Gastrocnemius medialis (tissue), 4 donors: ENCODE results near the gene CNKSR2. TPM values are rescaled to one million over a fixed set of nuclear protein-coding genes. Genes with fewer than 3 reads are reported as not detected.

Experiments used
- ATAC-seq, 2 donors: fragments of 150-250 bp; one replicate each; pipeline ENCODE4 v1.9.1; 2016
- DNase-seq, 2 donors: peaks; one replicate each; pipeline ENCODE4 v3.0.0-alpha.2; 2019
- H3K27ac ChIP-seq, 4 donors: fragments of 200-600 bp; sonication (generic); 1 replicate in 1 of 4; 2 replicates in 3 of 4; pipeline ENCODE4 v1.5.1; 2016 to 2018; ENCODE audit warnings: mild to moderate bottlenecking in 2 of 4, moderate library complexity in 1 of 4
- H3K27me3 ChIP-seq, 3 donors: fragments of 200-600 bp; sonication (generic) in 2 of 3; 1 replicate in 1 of 3; 2 replicates in 2 of 3; pipeline versions ENCODE4 v1.5.1 to v1.6.0; 2016 to 2019; ENCODE audit warnings: mild to moderate bottlenecking in 1 of 3, moderate library complexity in 1 of 3
- H3K36me3 ChIP-seq, 2 donors: fragments of 200-600 bp; sonication (generic) in 1 of 2; one replicate each; pipeline ENCODE4 v1.5.1; 2017 to 2018
- H3K4me1 ChIP-seq, 2 donors: fragments of 200-600 bp; sonication (generic) in 1 of 2; one replicate each; pipeline ENCODE4 v1.5.1; 2016 to 2017; ENCODE audit warnings: mild to moderate bottlenecking in 2 of 2
- H3K4me3 ChIP-seq, 4 donors: fragments of 200-600 bp; sonication (generic) in 3 of 4; 1 replicate in 1 of 4; 2 replicates in 3 of 4; pipeline ENCODE4 v1.5.1; 2016 to 2019; ENCODE audit warnings: mild to moderate bottlenecking in 2 of 4
- H3K9me3 ChIP-seq, 3 donors: fragments of 200-600 bp; sonication (generic) in 2 of 3; 1 replicate in 1 of 3; 2 replicates in 2 of 3; pipeline ENCODE4 v1.5.1; 2016 to 2019
- POLR2A ChIP-seq, 2 donors: fragments of 450-650 bp; IDR thresholded peaks; one replicate each; pipeline ENCODE4 v1.6.1; 2017; ENCODE audit warnings: antibody characterized with exemption in 2 of 2, mild to moderate bottlenecking in 2 of 2, moderate library complexity in 2 of 2
- in situ Hi-C, 4 donors: fragments of 200-750 bp; cut with MboI; loops; one replicate each; pipeline versions ENCODE4 v1.15.0 to v1.8.0; 2017; ENCODE audit warnings: low sequenced_read_pairs in 4 of 4
- intact Hi-C: fragments of 100-400 bp; cut with DNase I; formaldehyde crosslinking; loops from one replicate; pipeline ENCODE4 v1.15.1; 2023; ENCODE audit warnings: low total_unique reads
- total RNA-seq, 4 donors: library from RNA; depleted of rRNA; stranded (reverse); fragments of >200 nt; gene quantifications; one replicate each; pipeline versions ENCODE4 v1.1.0 to v1.2.3, GENCODE V29; 2016
- TF ChIP-seq, protein P1 (sequence below), 5 experiments: fragments of 450-650 bp in 3 of 5; fragments of 200-600 bp in 2 of 5; sonication (generic) in 2 of 5; IDR thresholded peaks in 4 of 5; conservative IDR thresholded peaks in 1 of 5; 1 replicate in 4 of 5; 2 replicates in 1 of 5; pipeline ENCODE4 v1.5.1; 2016 to 2019; ENCODE audit warnings: antibody characterized with exemption in 5 of 5, mild to moderate bottlenecking in 3 of 5, moderate library complexity in 3 of 5

The CNKSR2 gene
- total RNA-seq, 4 donors from 2014 or later, result 0.44 to 8.7 (median 3.0) TPM

DNA sequence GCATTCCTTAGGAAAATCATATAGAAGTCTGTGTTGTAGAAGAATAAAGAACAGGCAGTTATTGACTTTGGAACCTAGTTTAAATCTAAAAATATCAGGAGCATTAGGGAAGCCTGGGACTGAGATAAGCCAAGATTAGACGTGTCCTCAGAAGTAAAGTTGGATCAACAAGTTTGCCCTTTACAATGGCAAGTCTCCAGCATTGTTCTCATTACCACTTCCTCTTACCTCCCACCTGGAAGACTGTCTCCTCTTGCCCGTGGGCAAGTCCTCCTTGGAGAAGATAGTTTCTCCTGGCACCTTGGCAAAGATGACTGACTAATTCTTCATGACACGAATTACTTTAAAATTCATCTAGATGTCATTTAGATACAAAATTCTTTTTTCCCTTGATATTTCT is 37.8 kb downstream of the CNKSR2 start:
- no peak overlapping the region for H3K4me3 ChIP-seq
- H3K36me3 ChIP-seq, result no peaks in the 10 kb centered on the region
- ATAC-seq (no peak), DNase-seq (no peak)
- H3K27ac ChIP-seq, result no peak overlapping the region
- no peaks in the 10 kb centered on the region for H3K4me1 ChIP-seq
- H3K27me3 ChIP-seq, result no peaks in the 10 kb centered on the region
- no peaks in the 10 kb centered on the region for H3K9me3 ChIP-seq
- in situ Hi-C loops (no loop called here), intact Hi-C loops (no loop called here)
- TF ChIP-seq POLR2A (IDR thresholded peaks at IDR 0.05), result no peak
- TF ChIP-seq, protein P1, sequence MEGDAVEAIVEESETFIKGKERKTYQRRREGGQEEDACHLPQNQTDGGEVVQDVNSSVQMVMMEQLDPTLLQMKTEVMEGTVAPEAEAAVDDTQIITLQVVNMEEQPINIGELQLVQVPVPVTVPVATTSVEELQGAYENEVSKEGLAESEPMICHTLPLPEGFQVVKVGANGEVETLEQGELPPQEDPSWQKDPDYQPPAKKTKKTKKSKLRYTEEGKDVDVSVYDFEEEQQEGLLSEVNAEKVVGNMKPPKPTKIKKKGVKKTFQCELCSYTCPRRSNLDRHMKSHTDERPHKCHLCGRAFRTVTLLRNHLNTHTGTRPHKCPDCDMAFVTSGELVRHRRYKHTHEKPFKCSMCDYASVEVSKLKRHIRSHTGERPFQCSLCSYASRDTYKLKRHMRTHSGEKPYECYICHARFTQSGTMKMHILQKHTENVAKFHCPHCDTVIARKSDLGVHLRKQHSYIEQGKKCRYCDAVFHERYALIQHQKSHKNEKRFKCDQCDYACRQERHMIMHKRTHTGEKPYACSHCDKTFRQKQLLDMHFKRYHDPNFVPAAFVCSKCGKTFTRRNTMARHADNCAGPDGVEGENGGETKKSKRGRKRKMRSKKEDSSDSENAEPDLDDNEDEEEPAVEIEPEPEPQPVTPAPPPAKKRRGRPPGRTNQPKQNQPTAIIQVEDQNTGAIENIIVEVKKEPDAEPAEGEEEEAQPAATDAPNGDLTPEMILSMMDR (IDR thresholded peaks at IDR 0.05 in 4 of 5, conservative IDR thresholded peaks at IDR 0.05 in 1 of 5), result no peak

DNA sequence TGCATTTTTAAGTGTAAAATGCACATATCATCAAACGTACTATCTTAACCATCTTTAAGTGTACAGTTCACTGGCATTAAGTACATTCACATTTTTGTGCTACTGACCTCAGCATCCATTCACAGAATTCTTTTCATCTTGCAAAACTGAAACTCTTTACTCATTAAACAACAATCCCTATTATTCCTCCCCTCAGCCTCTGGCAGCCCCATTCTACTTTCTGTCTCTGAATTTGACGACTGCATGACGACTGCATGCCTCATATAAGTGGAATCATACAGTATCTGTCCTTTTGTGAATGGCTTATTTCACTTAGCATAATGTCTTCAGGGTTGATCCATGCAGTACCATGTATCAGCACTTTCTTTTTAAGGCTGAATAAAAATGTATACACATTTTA is 38.7 kb downstream of the CNKSR2 start:
- Histone ChIP-seq H3K27me3 (no peaks in the 10 kb centered on the region), H3K36me3 (no peaks in the 10 kb centered on the region), H3K27ac (no peak overlapping the region), H3K9me3 (no peaks in the 10 kb centered on the region), H3K4me1 (no peaks in the 10 kb centered on the region), H3K4me3 (no peak overlapping the region)
- no peak for DNase-seq
- ATAC-seq, result no peak
- intact Hi-C loops (no loop called here), in situ Hi-C loops (no loop called here)
- TF ChIP-seq, protein P1 (IDR thresholded peaks at IDR 0.05 in 4 of 5, conservative IDR thresholded peaks at IDR 0.05 in 1 of 5), result no peak
- no peak for TF ChIP-seq POLR2A (IDR thresholded peaks at IDR 0.05)

DNA sequence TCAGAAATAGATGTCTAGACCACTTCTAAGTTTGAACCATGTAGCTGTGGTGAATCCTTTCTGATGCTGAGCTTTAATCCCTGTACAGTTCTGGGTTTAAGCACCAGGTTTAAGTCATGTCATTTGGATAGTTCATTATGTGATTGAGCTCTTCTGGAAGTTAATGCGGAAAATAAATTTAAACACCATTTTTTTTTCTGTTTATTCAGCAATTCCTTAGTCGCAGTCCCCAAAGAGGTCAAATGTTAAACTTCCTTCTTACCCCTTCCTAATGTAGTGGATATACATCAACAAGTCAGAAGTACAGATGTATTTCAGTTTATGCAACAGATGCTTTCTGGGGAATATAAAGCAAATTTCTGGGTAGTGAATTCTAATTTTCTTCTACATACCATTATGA is 52.9 kb downstream of the CNKSR2 start:
- Histone ChIP-seq H3K4me1 (no peaks in the 10 kb centered on the region), H3K36me3 (no peaks in the 10 kb centered on the region), H3K27ac (no peak overlapping the region), H3K4me3 (no peak overlapping the region), H3K9me3 (no peaks in the 10 kb centered on the region), H3K27me3 (no peaks in the 10 kb centered on the region)
- ATAC-seq, result no peak
- TF ChIP-seq, protein P1 (IDR thresholded peaks at IDR 0.05 in 4 of 5, conservative IDR thresholded peaks at IDR 0.05 in 1 of 5), result no peak
- TF ChIP-seq POLR2A (IDR thresholded peaks at IDR 0.05), result no peak
- no peak for DNase-seq
- in situ Hi-C loops (no loop called here), intact Hi-C loops (no loop called here)

DNA sequence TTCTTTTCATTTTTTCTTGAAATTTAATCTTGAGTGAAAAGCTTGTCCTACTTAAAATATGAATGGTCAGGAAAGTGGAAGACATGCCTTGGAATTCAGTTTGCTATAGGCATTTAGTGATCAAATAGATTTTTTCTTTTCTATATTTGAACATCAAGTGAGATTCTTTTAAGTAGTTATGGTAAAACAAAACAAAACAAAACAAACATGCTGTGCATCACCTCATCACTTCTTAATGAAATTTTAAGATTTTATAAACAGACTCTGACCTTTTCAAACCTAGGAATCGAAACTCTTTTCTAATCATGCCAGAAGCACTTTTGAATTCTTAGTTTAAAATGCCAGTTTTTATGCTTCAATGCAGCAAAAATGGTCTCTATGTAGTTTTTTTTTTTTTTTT is 62.8 kb downstream of the CNKSR2 start:
- TF ChIP-seq POLR2A (IDR thresholded peaks at IDR 0.05), result no peak
- TF ChIP-seq, protein P1 (IDR thresholded peaks at IDR 0.05 in 4 of 5, conservative IDR thresholded peaks at IDR 0.05 in 1 of 5), result no peak
- DNase-seq, result no peak
- Histone ChIP-seq H3K27ac (no peak overlapping the region), H3K4me1 (no peaks in the 10 kb centered on the region), H3K9me3 (no peaks in the 10 kb centered on the region), H3K4me3 (no peak overlapping the region), H3K36me3 (no peaks in the 10 kb centered on the region), H3K27me3 (no peaks in the 10 kb centered on the region)
- in situ Hi-C loops (no loop called here), intact Hi-C loops (no loop called here)
- no peak for ATAC-seq

DNA sequence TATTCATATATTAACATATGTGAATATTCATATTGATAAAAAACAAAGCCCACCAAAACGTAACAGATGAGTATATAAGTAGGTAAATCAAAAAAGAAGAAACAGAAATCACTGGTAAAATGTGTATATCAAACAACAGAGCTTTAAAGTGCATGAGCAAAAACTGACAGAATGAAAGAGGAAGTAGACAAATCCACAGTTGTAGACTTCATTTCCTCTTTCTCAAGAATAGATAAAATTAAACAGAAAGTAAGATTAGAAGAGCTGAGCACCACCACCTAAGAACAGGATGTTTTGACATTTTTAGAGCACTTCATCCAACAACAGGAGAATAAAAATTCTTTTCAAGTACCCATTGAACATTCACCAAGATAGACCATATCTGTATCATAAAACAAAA is 64.6 kb downstream of the CNKSR2 start:
- Histone ChIP-seq H3K9me3 (no peaks in the 10 kb centered on the region), H3K27me3 (no peaks in the 10 kb centered on the region), H3K36me3 (no peaks in the 10 kb centered on the region), H3K4me3 (no peak overlapping the region), H3K4me1 (no peaks in the 10 kb centered on the region), H3K27ac (no peak overlapping the region)
- intact Hi-C loops, result no loop called here
- no peak for DNase-seq
- no peak for ATAC-seq
- TF ChIP-seq, protein P1 (IDR thresholded peaks at IDR 0.05 in 4 of 5, conservative IDR thresholded peaks at IDR 0.05 in 1 of 5), result no peak
- no peak for TF ChIP-seq POLR2A (IDR thresholded peaks at IDR 0.05)
- in situ Hi-C loops, result no loop called here
